ENCODE results near the gene COMMD8.

GRCh38 chr4:47419296-47419695, 44.2 kb downstream of the COMMD8 start:
- TF ChIP-seq CTCF (IDR thresholded peaks at IDR 0.05) (no peak), EP300 (IDR thresholded peaks at IDR 0.05) (no peak), POLR2A (IDR thresholded peaks at IDR 0.05) (no peak)
